Keratinocyte (primary cell): Measurements from ENCODE around the gene DEGS1.

Experiments
- EZH2 ChIP-seq: IDR thresholded peaks from one replicate; pipeline ENCODE4 v1.6.1; 2012; ENCODE audit warnings: inconsistent platforms, mild to moderate bottlenecking, low read length, moderate library complexity
- TF ChIP-seq, protein P1 (sequence below), 3 experiments: IDR thresholded peaks in 1 of 3; conservative IDR thresholded peaks in 1 of 3; optimal IDR thresholded peaks in 1 of 3; 2 replicates in 2 of 3; 3 replicates in 1 of 3; pipeline versions ENCODE3 to v1.5.1; 2011; ENCODE audit warnings: low read length in 3 of 3, mild to moderate bottlenecking in 3 of 3, moderate library complexity in 2 of 3, control low read depth in 1 of 3, inconsistent platforms in 1 of 3; ENCODE audit not compliant: insufficient read depth in 2 of 3; ENCODE audit errors: extremely low read depth in 1 of 3

DNA sequence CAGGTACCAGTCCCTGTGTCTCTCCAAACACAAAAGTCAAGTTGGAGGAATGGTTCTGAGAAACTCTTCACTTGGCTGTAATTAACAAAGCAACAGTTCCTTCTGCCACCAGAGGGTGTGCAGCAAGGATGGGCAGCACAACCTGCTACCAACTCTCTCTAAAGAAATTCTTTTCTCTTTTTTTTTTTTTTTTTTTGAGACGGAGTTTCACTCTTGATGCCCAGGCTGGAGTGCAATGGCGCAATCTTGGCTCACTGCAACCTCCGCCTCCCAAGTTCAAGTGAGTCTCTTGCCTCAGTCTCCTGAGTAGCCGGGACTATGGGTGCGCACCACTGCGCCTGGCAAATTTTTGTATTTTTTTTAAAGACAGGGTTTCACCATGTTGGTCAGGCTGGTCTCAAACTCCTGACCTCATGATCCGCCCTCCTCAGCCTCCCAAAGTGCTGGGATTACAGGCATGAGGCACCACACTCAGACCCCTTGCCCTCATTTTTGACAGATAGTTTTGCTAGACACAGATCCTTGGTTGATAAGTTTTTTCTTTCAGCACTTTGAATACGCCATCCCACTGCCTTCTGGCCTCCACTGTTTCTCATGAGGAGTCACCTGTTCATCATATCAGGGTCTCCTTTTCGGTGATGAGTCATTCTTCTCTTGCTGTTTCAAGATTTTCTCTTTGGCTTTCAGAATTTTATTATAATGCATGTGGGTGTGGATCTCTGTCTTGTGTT is 12.1 kb upstream of the DEGS1 start:
- TF ChIP-seq, protein P1, sequence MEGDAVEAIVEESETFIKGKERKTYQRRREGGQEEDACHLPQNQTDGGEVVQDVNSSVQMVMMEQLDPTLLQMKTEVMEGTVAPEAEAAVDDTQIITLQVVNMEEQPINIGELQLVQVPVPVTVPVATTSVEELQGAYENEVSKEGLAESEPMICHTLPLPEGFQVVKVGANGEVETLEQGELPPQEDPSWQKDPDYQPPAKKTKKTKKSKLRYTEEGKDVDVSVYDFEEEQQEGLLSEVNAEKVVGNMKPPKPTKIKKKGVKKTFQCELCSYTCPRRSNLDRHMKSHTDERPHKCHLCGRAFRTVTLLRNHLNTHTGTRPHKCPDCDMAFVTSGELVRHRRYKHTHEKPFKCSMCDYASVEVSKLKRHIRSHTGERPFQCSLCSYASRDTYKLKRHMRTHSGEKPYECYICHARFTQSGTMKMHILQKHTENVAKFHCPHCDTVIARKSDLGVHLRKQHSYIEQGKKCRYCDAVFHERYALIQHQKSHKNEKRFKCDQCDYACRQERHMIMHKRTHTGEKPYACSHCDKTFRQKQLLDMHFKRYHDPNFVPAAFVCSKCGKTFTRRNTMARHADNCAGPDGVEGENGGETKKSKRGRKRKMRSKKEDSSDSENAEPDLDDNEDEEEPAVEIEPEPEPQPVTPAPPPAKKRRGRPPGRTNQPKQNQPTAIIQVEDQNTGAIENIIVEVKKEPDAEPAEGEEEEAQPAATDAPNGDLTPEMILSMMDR (optimal IDR thresholded peaks at IDR 0.05 in 1 of 3, IDR thresholded peaks at IDR 0.05 in 1 of 3, conservative IDR thresholded peaks at IDR 0.05 in 1 of 3; ENCODE audit: extremely low read depth in 1 of 3, insufficient read depth in 2 of 3, low read length in 3 of 3): peak; percentile 41 to 61 (median 58)
- TF ChIP-seq EZH2: no peak
